GM18499 (cell line): ENCODE results near the gene OLFM4.

ENCODE experiments used
- ATAC-seq: cut with Tn5 transposase; IDR thresholded peaks from one replicate; pipeline ENCODE4 v1.9.1; 2021; ENCODE audit warnings: moderate number of reproducible peaks; ENCODE audit not compliant: insufficient read depth, unreplicated experiment

OLFM4 gene

GRCh38 chr13:53060840-53061490 lies 32.4 kb downstream of the OLFM4 start:
- no peak for ATAC-seq

- ATAC-seq, result no peak
Measured at GRCh38 chr13:53064731-53065130, 36.1 kb downstream of the OLFM4 start.

- ATAC-seq, result no peak
Measured at GRCh38 chr13:53066411-53066810, 37.8 kb downstream of the OLFM4 start.

GRCh38 chr13:53068585-53069520 lies 40.2 kb downstream of the OLFM4 start:
- ATAC-seq, result no peak

GRCh38 chr13:53069800-53070199 lies 41.2 kb downstream of the OLFM4 start:
- no peak for ATAC-seq

- no peak for ATAC-seq
Measured at GRCh38 chr13:53073711-53074110, 45.1 kb downstream of the OLFM4 start.

- ATAC-seq, result no peak
Measured at GRCh38 chr13:53074114-53074513, 45.5 kb downstream of the OLFM4 start.

- no peak for ATAC-seq
Measured at GRCh38 chr13:53075356-53076041, 46.9 kb downstream of the OLFM4 start.

GRCh38 chr13:53079691-53080090 lies 51.1 kb downstream of the OLFM4 start:
- no peak for ATAC-seq

GRCh38 chr13:53088871-53089270 lies 60.3 kb downstream of the OLFM4 start:
- no peak for ATAC-seq

GRCh38 chr13:53089951-53090350 lies 61.3 kb downstream of the OLFM4 start:
- ATAC-seq, result no peak

- no peak for ATAC-seq
Measured at GRCh38 chr13:53090461-53090860, 61.8 kb downstream of the OLFM4 start.

- ATAC-seq, result no peak
Measured at GRCh38 chr13:53092931-53093330, 64.3 kb downstream of the OLFM4 start.

- ATAC-seq, result no peak
Measured at GRCh38 chr13:53098455-53098854, 69.8 kb downstream of the OLFM4 start.

GRCh38 chr13:53100394-53101063 lies 71.9 kb downstream of the OLFM4 start:
- no peak for ATAC-seq
